Muscle of leg (tissue), 11 donors: Measurements from ENCODE around the gene ATP2B2. TPM values are rescaled to one million over a fixed set of nuclear protein-coding genes. Genes with fewer than 3 reads are reported as not detected.

ENCODE experiments used
- DNase-seq: peaks from one replicate; pipeline ENCODE4 v3.0.0; 2013
- H3K27ac ChIP-seq: one replicate; pipeline ENCODE4 v1.5.1; 2013; ENCODE audit warnings: mild to moderate bottlenecking, low read length, control low read depth
- H3K27me3 ChIP-seq: one replicate; pipeline ENCODE4 v1.6.1; 2013; ENCODE audit warnings: low read length; ENCODE audit not compliant: control insufficient read depth, insufficient read depth
- H3K36me3 ChIP-seq: one replicate; pipeline ENCODE4 v1.6.1; 2013; ENCODE audit warnings: low read length; ENCODE audit not compliant: control insufficient read depth, insufficient read depth
- H3K4me1 ChIP-seq: one replicate; pipeline ENCODE4 v1.6.1; 2013; ENCODE audit warnings: low read length; ENCODE audit not compliant: control insufficient read depth, insufficient read depth
- H3K4me3 ChIP-seq: one replicate; pipeline ENCODE4 v1.5.1; 2013; ENCODE audit warnings: low read length, control low read depth
- H3K9me3 ChIP-seq: replicated peaks from 2 replicates; pipeline ENCODE4 v1.6.1; 2013; ENCODE audit warnings: low read depth, low read length; ENCODE audit not compliant: control insufficient read depth
- WGBS: methylation state at CpG from one replicate; pipeline ENCODE4 v1.1.5; 2013; ENCODE audit warnings: missing lambda C conversion rate; ENCODE audit not compliant: insufficient coverage; 5-methylcytosine and 5-hydroxymethylcytosine counted together
- polyA plus RNA-seq, 8 donors: library from polyadenylated mRNA; unstranded; fragments of 120-200 nt; gene quantifications; one replicate each; pipeline versions ENCODE4 v1.2.1 to v1.2.3, GENCODE V29; 2013; ENCODE audit warnings: inconsistent platforms in 1 of 8, low replicate concordance in 1 of 8; ENCODE audit not compliant: insufficient read length in 8 of 8, insufficient read depth in 1 of 8
- total RNA-seq: library from RNA; stranded (reverse); fragments of 120-200 nt; gene quantifications from one replicate; pipeline ENCODE4 v1.2.4, GENCODE V29; 2013

Gene ATP2B2
- total and polyA plus RNA-seq, 9 donors = 0.39 to 6.9 (median 3.6) TPM

DNA sequence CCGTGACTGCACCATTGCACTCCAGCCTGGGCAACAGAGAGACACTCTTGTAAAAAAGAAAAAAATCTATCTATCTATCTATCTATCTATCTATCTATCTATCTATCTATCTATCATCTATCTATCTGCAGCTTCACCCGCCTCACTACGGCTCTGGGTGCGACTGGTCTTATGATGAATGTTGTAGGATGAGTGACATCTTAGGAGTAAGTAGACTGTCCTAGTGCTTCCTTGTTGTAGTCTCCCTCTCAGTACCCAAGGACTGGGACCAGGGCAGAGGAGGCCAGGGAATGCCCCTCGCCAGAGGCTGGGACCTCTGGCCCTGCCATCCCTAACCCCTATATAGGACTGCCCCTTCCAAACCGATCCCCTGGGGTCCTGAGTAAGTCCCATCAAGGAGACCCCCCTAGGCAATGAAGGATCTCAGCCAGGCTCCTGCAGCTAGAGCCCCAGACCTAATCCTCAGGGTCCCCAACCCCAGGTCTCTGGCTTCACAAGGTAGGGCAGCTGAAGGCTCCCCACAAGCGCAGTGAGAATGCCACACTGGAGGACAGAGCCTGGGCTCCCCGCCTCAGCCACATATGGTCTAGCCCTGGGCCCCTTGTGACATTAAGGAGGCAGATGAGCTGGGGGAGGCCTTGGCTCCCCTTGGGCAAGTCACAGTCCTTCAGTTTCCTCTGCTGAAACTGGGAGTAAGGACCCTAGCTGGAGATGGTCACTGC, 183.6 kb downstream of the ATP2B2 start:
- H3K36me3 ChIP-seq = peaks cover 22% of the 10 kb centered on the region
- no peak overlapping the region for H3K27ac ChIP-seq
- H3K4me3 ChIP-seq = no peak overlapping the region
- DNase-seq = no peak
- H3K9me3 ChIP-seq = no peaks in the 10 kb centered on the region
- 87% methylated on average over 3 of the region's 8 CpGs for WGBS
- H3K27me3 ChIP-seq = peaks cover 5% of the 10 kb centered on the region
- peaks cover 13% of the 10 kb centered on the region for H3K4me1 ChIP-seq

DNA sequence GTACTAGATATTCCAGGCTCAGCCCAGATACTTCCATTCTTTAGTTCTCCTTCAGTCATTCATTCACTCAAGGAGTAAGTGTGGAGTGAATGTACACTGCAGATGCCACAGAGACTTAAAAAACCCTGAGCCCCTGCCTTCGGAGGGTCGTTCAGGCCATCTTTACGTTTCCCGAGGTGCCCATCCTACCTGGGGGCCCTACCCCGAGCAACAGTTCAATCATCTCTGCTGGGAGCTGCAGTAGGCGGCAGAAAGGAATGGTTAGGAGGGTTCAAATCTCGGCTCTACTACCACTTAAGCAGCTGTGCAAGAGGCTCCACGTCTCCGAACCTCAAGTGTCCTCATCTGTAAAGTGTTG, 185.1 kb downstream of the ATP2B2 start:
- H3K27me3 ChIP-seq = no peaks in the 10 kb centered on the region
- H3K4me3 ChIP-seq = peak overlapping the region; percentile 95
- peak overlapping the region; percentile 88 for H3K27ac ChIP-seq
- no CpG with 5 or more reads among the region's 9 CpGs for WGBS
- DNase-seq = no peak
- peaks cover 33% of the 10 kb centered on the region for H3K36me3 ChIP-seq
- H3K4me1 ChIP-seq = peaks cover 13% of the 10 kb centered on the region
- H3K9me3 ChIP-seq = no peaks in the 10 kb centered on the region

DNA sequence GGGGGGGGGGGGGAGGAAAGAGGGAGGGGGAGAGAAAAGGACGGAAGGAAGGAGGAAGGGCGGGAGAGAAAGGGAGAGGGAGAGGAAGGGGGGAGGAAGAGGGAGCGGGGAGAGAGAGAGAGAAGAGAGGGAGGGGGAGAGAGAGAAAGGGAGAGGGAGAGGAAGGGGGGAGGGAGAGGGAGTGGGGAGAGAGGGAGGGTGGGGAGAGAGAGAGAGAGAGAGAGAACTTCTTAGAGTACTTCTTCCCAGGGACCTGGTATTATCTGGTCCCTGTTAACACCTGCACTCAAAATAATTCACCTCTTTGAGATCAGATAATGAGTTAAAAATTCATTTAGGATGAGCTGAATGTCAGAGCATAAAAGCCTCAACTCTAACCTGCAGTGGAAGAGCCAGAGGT, 185.6 kb downstream of the ATP2B2 start:
- Histone ChIP-seq H3K27ac (no peak overlapping the region), H3K9me3 (no peaks in the 10 kb centered on the region), H3K36me3 (peaks cover 37% of the 10 kb centered on the region), H3K27me3 (no peaks in the 10 kb centered on the region), H3K4me1 (peaks cover 13% of the 10 kb centered on the region), H3K4me3 (peak overlapping the region; percentile 95)
- no peak for DNase-seq
- 0% methylated on average over 1 of the region's 3 CpGs for WGBS

DNA sequence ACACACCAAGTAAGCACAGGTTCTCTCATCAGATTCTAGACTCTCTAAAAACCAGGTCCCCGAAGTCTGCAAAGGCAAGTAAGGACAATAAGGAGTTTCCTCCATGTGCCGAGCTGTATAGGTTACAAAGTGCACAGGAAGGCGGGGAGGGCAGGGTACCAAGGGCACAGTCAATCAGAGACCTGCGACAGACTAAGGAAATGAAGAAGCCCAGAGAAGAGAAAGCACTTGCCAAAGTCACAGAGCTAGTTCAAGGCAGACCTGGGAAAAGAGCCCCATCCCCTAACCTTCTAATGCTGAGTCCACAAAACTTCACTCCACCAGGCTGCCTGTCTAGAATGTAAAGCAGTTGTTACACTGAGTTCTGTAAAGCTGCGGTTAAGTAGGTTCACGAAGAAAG, 186.1 kb downstream of the ATP2B2 start:
- H3K4me3 ChIP-seq = peak overlapping the region; percentile 8
- no peaks in the 10 kb centered on the region for H3K27me3 ChIP-seq
- H3K4me1 ChIP-seq = peaks cover 13% of the 10 kb centered on the region
- no peaks in the 10 kb centered on the region for H3K9me3 ChIP-seq
- no peak for DNase-seq
- 75% methylated on average over 2 of the region's 6 CpGs for WGBS
- no peak overlapping the region for H3K27ac ChIP-seq
- peaks cover 42% of the 10 kb centered on the region for H3K36me3 ChIP-seq

DNA sequence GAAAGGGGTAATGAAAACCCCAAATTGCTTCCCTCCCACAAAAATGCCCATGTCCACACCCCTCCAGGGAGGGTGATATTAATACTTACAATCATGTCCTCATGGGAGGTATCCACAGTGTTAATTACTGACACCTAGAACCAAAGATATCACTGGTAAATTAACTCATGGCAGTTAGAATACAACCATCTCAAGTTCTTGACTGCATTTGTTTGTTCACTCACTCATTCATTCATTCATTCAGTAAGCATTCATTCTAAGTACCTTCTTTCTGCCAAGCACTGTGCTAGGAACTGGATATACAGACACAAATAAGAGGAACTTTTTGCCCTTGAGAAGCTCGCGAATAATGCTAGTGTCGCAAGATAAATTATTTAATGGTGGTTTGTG, 187.4 kb downstream of the ATP2B2 start:
- H3K9me3 ChIP-seq = no peaks in the 10 kb centered on the region
- peaks cover 13% of the 10 kb centered on the region for H3K4me1 ChIP-seq
- no peak overlapping the region for H3K4me3 ChIP-seq
- no peak overlapping the region for H3K27ac ChIP-seq
- DNase-seq = no peak
- peaks cover 54% of the 10 kb centered on the region for H3K36me3 ChIP-seq
- WGBS = 97% methylated on average over 3 of the region's 3 CpGs
- H3K27me3 ChIP-seq = no peaks in the 10 kb centered on the region

DNA sequence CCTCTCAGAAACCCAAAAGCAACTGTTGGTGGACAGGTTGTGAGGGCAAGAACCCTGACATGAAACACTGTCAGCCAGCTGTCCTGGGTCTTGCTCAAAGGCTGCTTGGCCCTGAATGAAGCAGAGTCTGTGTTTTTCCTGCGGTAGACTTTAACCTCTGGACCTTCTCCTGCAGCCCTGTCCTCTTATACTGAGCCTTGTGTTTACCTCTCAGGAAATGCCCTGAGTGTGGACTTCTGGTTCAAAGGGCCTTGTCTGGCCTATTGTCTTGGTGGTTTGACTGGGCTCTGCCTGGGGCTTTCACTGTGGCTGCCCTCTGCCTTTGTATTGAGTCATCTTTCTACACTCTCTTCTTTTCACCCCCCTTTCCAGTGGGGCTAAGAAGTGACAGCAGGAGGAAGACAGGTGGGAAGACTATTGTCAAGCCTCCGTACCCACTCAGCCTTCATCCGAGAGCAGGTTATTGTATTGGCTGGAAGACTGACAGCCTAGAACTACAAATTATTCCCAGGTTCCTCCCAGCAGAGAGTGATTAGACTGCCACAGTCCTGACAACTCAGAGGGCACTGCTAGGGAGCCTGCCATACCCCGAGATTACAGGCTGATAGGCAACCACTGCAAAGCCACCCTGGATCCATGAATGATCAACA, 187.9 kb downstream of the ATP2B2 start:
- Histone ChIP-seq H3K27me3 (no peaks in the 10 kb centered on the region), H3K9me3 (no peaks in the 10 kb centered on the region), H3K4me3 (no peak overlapping the region), H3K27ac (no peak overlapping the region), H3K4me1 (peaks cover 13% of the 10 kb centered on the region), H3K36me3 (peaks cover 59% of the 10 kb centered on the region)
- 80% methylated on average over 1 of the region's 4 CpGs for WGBS
- DNase-seq = no peak

- H3K27ac ChIP-seq = no peak overlapping the region
- WGBS = 93% methylated on average over 4 of the region's 4 CpGs
- peaks cover 75% of the 10 kb centered on the region for H3K36me3 ChIP-seq
- DNase-seq = no peak
- no peak overlapping the region for H3K4me3 ChIP-seq
- no peaks in the 10 kb centered on the region for H3K27me3 ChIP-seq
- peaks cover 13% of the 10 kb centered on the region for H3K4me1 ChIP-seq
- no peaks in the 10 kb centered on the region for H3K9me3 ChIP-seq
Observed at GRCh38 chr3:10315771-10316344, 189.5 kb downstream of the ATP2B2 start.

GRCh38 chr3:10315101-10315500, 190.3 kb downstream of the ATP2B2 start:
- Histone ChIP-seq H3K4me3 (no peak overlapping the region), H3K4me1 (peaks cover 11% of the 10 kb centered on the region), H3K27ac (no peak overlapping the region), H3K27me3 (no peaks in the 10 kb centered on the region), H3K9me3 (no peaks in the 10 kb centered on the region), H3K36me3 (peaks cover 77% of the 10 kb centered on the region)
- DNase-seq = no peak
- 95% methylated on average over 8 of the region's 14 CpGs for WGBS

GRCh38 chr3:10312861-10313260, 192.5 kb downstream of the ATP2B2 start:
- peaks cover 75% of the 10 kb centered on the region for H3K36me3 ChIP-seq
- no peaks in the 10 kb centered on the region for H3K4me1 ChIP-seq
- H3K4me3 ChIP-seq = no peak overlapping the region
- no CpG with 5 or more reads among the region's 3 CpGs for WGBS
- no peaks in the 10 kb centered on the region for H3K27me3 ChIP-seq
- H3K27ac ChIP-seq = no peak overlapping the region
- DNase-seq = no peak
- no peaks in the 10 kb centered on the region for H3K9me3 ChIP-seq

DNA sequence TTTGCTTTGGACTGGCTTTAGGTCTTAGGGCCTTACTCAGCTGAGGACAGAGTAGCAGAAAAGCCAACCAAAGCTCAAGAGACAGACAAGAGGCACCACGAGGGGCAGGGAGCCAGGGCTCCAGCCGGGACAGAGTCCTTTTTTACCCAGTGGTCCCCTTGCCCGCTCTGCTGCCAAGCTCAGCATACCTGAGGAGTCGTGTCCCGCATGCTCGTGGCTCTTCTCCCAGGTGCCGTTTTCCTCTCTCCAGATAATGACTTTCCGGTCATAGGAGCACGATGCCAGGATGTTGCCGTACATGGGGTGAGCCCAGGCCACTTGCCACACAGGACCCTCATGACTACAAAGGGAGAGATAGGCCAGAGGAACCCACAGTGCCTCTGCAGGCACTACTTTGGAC, 193.0 kb downstream of the ATP2B2 start:
- DNase-seq = no peak
- Histone ChIP-seq H3K4me3 (no peak overlapping the region), H3K4me1 (no peaks in the 10 kb centered on the region), H3K27me3 (no peaks in the 10 kb centered on the region), H3K27ac (no peak overlapping the region), H3K36me3 (peaks cover 73% of the 10 kb centered on the region), H3K9me3 (no peaks in the 10 kb centered on the region)
- whole genome bisulfite sequencing = 90% methylated on average over 10 of the region's 10 CpGs
